Spleen (tissue), 7 donors: ENCODE measurements around the gene SLCO2B1.

Experiments
- POLR2A ChIP-seq, 3 donors: fragments of 450-650 bp; IDR thresholded peaks; one replicate each; pipeline ENCODE4 v1.5.1; 2017; ENCODE audit warnings: antibody characterized with exemption in 3 of 3, mild to moderate bottlenecking in 1 of 3
- POLR2AphosphoS5 ChIP-seq, 3 donors: sonication (generic); formaldehyde crosslinking; IDR thresholded peaks; one replicate each; pipeline ENCODE4 v1.5.1; 2017; ENCODE audit warnings: antibody characterized with exemption in 3 of 3
- TF ChIP-seq, protein P1 (sequence below), 11 experiments: fragments of 200-600 bp in 7 of 11; fragments of 450-650 bp in 4 of 11; sonication (generic) in 4 of 11; IDR thresholded peaks in 8 of 11; conservative IDR thresholded peaks in 3 of 11; 1 replicate in 7 of 11; 2 replicates in 4 of 11; pipeline versions ENCODE4 v1.4.0 to v1.8.0; 2016 to 2021; ENCODE audit warnings: antibody characterized with exemption in 11 of 11, inconsistent platforms in 4 of 11, mild to moderate bottlenecking in 1 of 11
- donor health status: DM: no; HTN: no; CAD: no; lungs with moderate emphysema.
- donor health status: DM: no; HTN: no; CAD: no.
- donor health status: DM: no; HTN: no; CAD: no.

DNA sequence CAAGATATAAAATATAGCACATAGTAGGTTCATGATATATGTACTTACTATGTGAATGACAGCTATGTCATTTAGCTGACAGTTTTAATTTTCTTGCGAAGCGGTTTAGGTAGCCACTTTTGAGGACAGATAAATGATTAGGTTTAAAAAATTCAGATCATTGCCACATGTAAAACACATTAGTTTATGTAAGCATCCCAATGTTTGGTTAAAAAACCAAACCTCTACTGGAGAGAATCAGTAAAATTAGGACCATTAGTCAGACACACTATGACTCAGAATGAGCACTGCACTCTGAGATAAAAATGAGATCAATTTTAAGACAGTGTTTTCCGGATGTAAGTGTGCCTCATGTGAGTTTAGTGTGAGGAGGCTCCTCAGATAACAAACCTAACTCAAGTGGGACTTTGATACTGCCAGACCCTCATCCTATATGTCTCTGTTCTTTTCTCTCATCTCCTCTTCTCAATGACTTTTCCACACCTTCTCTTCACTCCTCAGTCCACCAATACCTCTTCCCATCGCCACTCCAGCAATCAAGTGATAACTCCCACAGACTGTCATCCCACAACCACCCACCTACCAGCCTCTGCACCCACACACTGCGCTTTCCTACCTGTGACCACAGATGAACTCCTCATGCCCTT is 47.4 kb upstream of the SLCO2B1 start:
- no peak for TF ChIP-seq POLR2AphosphoS5 (IDR thresholded peaks at IDR 0.05)
- no peak for TF ChIP-seq POLR2A (IDR thresholded peaks at IDR 0.05)
- TF ChIP-seq, protein P1, sequence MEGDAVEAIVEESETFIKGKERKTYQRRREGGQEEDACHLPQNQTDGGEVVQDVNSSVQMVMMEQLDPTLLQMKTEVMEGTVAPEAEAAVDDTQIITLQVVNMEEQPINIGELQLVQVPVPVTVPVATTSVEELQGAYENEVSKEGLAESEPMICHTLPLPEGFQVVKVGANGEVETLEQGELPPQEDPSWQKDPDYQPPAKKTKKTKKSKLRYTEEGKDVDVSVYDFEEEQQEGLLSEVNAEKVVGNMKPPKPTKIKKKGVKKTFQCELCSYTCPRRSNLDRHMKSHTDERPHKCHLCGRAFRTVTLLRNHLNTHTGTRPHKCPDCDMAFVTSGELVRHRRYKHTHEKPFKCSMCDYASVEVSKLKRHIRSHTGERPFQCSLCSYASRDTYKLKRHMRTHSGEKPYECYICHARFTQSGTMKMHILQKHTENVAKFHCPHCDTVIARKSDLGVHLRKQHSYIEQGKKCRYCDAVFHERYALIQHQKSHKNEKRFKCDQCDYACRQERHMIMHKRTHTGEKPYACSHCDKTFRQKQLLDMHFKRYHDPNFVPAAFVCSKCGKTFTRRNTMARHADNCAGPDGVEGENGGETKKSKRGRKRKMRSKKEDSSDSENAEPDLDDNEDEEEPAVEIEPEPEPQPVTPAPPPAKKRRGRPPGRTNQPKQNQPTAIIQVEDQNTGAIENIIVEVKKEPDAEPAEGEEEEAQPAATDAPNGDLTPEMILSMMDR (IDR thresholded peaks at IDR 0.05 in 8 of 11, conservative IDR thresholded peaks at IDR 0.05 in 3 of 11): no peak
